ENCODE data around the gene TRPM1.

DNA sequence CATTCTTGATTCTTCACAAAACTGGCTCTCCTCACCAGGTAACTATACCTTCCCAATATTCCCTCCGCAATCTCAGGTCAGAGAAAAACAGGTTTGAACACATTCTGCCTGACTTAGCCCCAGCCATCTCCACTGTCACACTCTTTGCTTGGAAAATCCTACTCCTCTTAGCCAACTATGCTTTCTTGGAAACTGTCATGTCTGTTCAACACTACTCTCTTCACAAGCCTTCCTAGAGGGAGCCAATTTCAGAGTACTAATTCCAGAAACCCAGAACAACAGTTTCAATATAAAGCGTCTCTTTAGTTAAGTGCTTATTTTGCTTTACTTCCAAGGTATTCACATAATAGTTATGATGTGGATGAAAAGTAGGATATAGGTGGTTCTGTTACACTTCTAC, 131.8 kb downstream of the TRPM1 start:
- TF ChIP-seq POLR2A (IDR thresholded peaks at IDR 0.05): no peak
- TF ChIP-seq, protein P1, sequence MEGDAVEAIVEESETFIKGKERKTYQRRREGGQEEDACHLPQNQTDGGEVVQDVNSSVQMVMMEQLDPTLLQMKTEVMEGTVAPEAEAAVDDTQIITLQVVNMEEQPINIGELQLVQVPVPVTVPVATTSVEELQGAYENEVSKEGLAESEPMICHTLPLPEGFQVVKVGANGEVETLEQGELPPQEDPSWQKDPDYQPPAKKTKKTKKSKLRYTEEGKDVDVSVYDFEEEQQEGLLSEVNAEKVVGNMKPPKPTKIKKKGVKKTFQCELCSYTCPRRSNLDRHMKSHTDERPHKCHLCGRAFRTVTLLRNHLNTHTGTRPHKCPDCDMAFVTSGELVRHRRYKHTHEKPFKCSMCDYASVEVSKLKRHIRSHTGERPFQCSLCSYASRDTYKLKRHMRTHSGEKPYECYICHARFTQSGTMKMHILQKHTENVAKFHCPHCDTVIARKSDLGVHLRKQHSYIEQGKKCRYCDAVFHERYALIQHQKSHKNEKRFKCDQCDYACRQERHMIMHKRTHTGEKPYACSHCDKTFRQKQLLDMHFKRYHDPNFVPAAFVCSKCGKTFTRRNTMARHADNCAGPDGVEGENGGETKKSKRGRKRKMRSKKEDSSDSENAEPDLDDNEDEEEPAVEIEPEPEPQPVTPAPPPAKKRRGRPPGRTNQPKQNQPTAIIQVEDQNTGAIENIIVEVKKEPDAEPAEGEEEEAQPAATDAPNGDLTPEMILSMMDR (IDR thresholded peaks at IDR 0.05): no peak
- TF ChIP-seq EP300 (IDR thresholded peaks at IDR 0.05): no peak
